HUES64 (cell line): Measurements from ENCODE around the gene IQGAP1.

Experiments used
- H3K27ac ChIP-seq: 2 replicates; pipeline ENCODE4 v1.7.0; 2013; ENCODE audit warnings: low read depth, low read length, inconsistent platforms
- H3K27me3 ChIP-seq: 2 replicates; pipeline ENCODE4 v1.6.1; 2013; ENCODE audit warnings: mild to moderate bottlenecking, low read length; ENCODE audit not compliant: insufficient read depth
- H3K36me3 ChIP-seq: 2 replicates; pipeline ENCODE4 v1.6.1; 2013; ENCODE audit warnings: mild to moderate bottlenecking, low read length; ENCODE audit not compliant: insufficient read depth
- H3K4me1 ChIP-seq: 2 replicates; pipeline ENCODE4 v1.6.1; 2013; ENCODE audit warnings: mild to moderate bottlenecking, low read length, moderate library complexity; ENCODE audit not compliant: insufficient read depth
- H3K4me3 ChIP-seq: 2 replicates; pipeline ENCODE4 v1.5.1; 2013; ENCODE audit warnings: mild to moderate bottlenecking, low read length, moderate library complexity
- H3K9ac ChIP-seq: 2 replicates; pipeline ENCODE4 v1.6.1; 2013; ENCODE audit warnings: mild to moderate bottlenecking, low read depth, low read length
- H3K9me3 ChIP-seq: 2 replicates; pipeline ENCODE4 v1.6.1; 2013; ENCODE audit warnings: low read depth, low read length; ENCODE audit not compliant: insufficient read depth
- WGBS: fragments of 150-250, 120-280 bp; methylation state at CpG from one replicate; pipeline ENCODE4 v1.1.7; 2013; ENCODE audit warnings: missing lambda C conversion rate; 5-methylcytosine and 5-hydroxymethylcytosine counted together

IQGAP1 gene

DNA sequence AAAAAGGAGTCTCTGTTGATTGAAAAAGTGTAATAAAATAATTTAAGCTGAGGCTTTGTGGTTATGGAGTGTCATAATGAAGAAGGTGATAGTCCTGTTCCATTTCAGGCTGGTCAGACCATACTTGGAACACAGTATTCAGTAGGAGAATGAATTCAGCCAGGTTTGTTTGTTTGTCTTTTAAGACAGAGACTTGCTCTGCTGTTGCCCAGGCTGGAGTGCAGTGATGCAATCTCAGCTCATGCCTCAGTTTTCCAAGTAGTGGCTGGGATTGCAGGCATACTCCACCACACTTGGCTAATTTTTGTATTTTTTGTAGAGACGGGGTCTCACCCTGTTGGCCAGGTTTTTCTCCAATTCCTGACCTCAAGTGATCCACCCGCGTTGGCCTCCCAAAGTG, 33.5 kb downstream of the IQGAP1 start:
- Histone ChIP-seq H3K27me3 (no peaks in the 10 kb centered on the region), H3K36me3 (no peaks in the 10 kb centered on the region), H3K4me3 (no peak overlapping the region), H3K9me3 (no peaks in the 10 kb centered on the region), H3K9ac (no peak overlapping the region), H3K4me1 (peaks cover 35% of the 10 kb centered on the region), H3K27ac (no peak overlapping the region)
- 90% methylated on average over 3 of the region's 3 CpGs for WGBS

DNA sequence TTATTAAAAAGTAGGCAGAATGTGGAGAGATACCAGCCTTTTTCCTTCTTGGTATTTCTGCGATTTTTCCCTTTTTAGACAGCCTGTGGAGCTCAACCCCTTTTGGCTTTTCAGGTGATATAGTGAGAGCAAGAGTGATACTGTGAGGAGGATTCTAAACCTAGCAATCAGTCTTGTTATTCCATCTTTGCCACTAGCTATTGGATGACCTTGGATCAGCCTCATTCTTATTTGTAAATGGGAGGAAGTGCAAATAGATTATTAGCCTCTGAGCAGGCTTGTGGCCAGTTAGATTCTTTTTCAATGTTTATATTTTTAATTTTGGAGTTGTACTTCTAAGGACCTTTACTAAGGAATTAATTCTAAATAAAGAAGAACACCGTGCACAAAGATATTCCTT, 34.0 kb downstream of the IQGAP1 start:
- Histone ChIP-seq H3K4me1 (peaks cover 35% of the 10 kb centered on the region), H3K4me3 (no peak overlapping the region), H3K9ac (no peak overlapping the region), H3K27ac (no peak overlapping the region), H3K27me3 (no peaks in the 10 kb centered on the region), H3K9me3 (no peaks in the 10 kb centered on the region), H3K36me3 (peaks cover 3% of the 10 kb centered on the region; the same call in 1 of the 2 replicates)
- WGBS: 100% methylated on average over 1 of the region's 2 CpGs

DNA sequence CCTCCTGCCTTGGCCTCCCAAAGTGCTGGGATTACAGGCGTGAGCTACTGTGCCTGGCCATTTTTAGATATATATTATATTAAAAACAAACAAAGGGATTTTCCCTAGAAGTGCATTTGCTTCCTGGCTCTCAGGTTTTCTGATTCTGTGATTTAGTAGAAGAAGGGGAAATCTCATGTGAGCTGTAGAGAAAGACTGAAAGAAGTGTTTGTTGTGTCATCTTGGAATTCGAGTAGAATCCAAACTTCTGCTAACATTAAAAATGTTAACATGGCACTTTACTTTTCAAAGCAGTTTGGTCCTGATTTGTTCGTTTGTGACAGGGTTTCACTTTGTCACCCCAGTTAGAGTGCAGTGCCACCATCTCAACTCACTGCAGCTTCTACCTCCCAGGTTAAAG, 34.9 kb downstream of the IQGAP1 start:
- Histone ChIP-seq H3K27me3 (no peaks in the 10 kb centered on the region), H3K9ac (no peak overlapping the region), H3K4me3 (no peak overlapping the region), H3K9me3 (no peaks in the 10 kb centered on the region), H3K4me1 (peaks cover 35% of the 10 kb centered on the region), H3K36me3 (peaks cover 6% of the 10 kb centered on the region; the same call in 1 of the 2 replicates), H3K27ac (no peak overlapping the region)
- 97% methylated on average over 2 of the region's 3 CpGs for WGBS

DNA sequence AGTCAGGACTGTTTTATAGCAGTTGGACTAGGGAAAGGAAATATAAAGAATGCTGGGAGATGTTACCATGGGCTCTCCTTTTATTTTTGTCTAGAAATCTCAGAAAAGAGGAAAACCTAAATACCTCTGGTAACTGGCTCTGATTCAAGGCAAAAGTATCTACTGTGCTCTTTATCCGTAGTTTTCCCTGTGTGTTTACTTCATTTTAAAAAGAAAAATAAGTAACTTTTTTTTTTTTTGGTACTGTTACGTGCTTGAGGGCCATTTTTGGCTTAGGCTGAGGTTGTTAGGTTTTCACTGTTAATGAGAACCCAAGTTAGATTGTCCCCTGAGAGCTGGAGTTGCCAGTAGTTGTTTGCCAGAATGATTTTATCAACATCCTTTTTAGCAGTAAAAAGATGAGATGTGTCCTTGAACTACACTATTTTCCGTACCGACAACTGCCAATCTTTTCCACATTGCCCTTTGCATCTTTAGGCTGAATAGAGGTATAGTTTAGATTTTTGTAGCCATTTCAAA, 35.8 kb downstream of the IQGAP1 start:
- Histone ChIP-seq H3K9ac (no peak overlapping the region), H3K27ac (no peak overlapping the region), H3K36me3 (peaks cover 6% of the 10 kb centered on the region; the same call in 1 of the 2 replicates), H3K27me3 (no peaks in the 10 kb centered on the region), H3K4me1 (peaks cover 29% of the 10 kb centered on the region), H3K9me3 (no peaks in the 10 kb centered on the region), H3K4me3 (no peak overlapping the region)
- WGBS: 94% methylated on average over 1 of the region's 4 CpGs

DNA sequence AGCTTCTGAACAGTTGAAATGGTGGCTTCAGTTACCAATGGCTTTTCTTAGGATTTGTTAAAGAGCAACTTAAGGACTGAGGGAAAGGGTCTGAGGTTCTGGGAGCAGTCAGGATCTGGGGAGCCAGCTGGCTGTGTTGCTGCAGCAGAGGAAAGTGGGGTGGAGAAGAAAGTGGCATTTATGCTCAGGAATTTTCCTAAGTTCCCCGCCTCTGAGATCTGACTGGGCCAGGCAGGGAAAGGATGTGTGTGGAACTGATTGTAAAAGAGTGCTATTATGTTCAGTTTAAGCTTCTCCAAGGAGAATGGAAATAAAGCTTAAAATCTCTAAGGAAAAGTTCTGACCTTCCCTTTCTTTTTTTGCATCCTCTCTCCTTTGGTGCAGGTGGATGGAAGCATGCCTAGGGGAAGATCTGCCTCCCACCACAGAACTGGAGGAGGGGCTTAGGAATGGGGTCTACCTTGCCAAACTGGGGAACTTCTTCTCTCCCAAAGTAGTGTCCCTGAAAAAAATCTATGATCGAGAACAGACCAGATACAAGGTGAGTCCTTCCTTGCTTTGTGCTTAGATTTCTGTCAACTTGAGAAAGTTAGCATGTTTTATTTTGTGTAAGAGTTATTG, 37.8 kb downstream of the IQGAP1 start:
- WGBS: 85% methylated on average over 2 of the region's 2 CpGs
- Histone ChIP-seq H3K27ac (peak overlapping the region; percentile 48; the same call in 1 of the 2 replicates), H3K36me3 (peaks cover 15% of the 10 kb centered on the region)

DNA sequence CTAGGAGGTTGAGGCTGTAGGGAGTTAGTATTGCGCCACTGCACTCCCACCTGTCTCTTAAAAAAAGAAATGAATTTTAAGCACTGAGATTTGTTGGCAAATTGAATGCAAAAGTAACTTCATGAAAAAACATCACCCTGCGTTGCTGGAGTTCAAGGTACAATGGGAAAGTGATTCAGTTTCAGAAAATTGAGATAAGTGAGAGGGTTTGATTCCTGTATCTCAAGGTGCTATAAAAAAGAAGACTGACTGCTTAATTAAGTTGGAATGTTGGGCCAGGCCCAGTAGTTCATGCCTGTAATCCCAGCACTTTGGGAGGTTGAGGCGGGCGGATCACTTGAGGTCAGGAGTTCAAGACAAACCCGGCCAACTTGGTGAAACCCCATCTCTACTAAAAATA, 39.1 kb downstream of the IQGAP1 start:
- no peaks in the 10 kb centered on the region for H3K9me3 ChIP-seq
- peaks cover 12% of the 10 kb centered on the region; the same call in 1 of the 2 replicates for H3K4me1 ChIP-seq
- no peak overlapping the region for H3K27ac ChIP-seq
- no peak overlapping the region for H3K4me3 ChIP-seq
- H3K36me3 ChIP-seq: peaks cover 17% of the 10 kb centered on the region
- H3K27me3 ChIP-seq: no peaks in the 10 kb centered on the region
- H3K9ac ChIP-seq: no peak overlapping the region
- 94% methylated on average over 5 of the region's 5 CpGs for WGBS

More for the DNA sequence above, 37.8 kb downstream of the IQGAP1 start:
- Histone ChIP-seq H3K4me3 (no peak overlapping the region), H3K4me1 (peaks cover 12% of the 10 kb centered on the region), H3K27me3 (no peaks in the 10 kb centered on the region), H3K9ac (no peak overlapping the region), H3K9me3 (no peaks in the 10 kb centered on the region)

DNA sequence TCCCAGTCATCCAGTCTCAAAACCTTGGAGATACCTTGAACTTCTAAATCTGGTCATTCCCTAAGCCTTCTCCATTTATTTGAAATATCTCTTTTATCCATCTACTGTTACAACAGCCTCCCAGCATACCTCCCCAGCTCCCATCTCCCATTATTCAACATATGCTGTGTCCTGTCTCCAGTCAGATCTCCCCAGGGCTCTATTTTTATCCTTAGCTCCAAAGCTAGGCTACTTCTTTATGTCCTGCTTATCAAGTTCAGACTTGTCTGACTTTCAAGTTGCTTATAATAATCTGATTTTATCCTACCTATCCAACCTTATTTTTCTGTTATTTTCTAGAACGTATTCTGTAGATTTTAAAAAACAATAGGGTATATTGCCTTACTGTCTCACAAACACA, 44.2 kb downstream of the IQGAP1 start:
- H3K27me3 ChIP-seq: no peaks in the 10 kb centered on the region
- H3K9me3 ChIP-seq: no peaks in the 10 kb centered on the region
- no peak overlapping the region for H3K27ac ChIP-seq
- H3K9ac ChIP-seq: no peak overlapping the region
- WGBS: no CpG with 5 or more reads among the region's 1 CpG
- peaks cover 32% of the 10 kb centered on the region for H3K36me3 ChIP-seq
- H3K4me3 ChIP-seq: no peak overlapping the region
- no peaks in the 10 kb centered on the region for H3K4me1 ChIP-seq

DNA sequence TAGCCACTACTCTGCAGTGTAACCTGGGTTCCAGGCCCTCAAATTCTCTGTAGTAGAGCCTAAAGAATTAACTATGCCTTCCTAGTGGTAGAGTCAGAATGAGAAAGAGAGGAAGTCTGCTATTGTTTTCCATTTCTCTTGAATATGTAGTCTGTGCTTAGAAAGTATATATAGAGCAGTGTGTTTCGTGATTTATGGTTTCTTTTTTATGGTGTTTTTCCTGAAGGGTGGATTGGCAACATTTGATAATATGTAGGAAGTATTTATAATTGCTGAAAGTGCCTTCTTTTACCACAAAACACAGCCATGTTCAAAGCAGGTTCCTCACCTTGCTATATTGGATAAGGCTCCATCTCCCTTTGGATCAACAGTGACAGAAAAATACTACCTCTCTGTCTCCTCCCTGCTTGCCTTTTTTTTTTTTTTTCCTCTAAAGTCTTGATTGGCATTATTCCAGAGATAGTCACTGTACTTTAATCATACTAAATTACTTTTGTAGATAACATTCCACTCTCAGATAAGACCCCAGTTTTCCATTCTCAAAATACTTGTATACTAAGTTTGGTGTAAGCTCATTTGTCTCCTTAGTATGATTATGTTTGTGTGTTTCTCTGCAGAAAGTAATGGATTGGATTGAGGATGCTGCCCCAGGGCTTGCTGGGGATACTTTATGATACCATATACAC, 47.8 kb downstream of the IQGAP1 start:
- Histone ChIP-seq H3K4me3 (no peak overlapping the region), H3K9me3 (no peaks in the 10 kb centered on the region), H3K36me3 (peaks cover 38% of the 10 kb centered on the region), H3K4me1 (no peaks in the 10 kb centered on the region), H3K27me3 (no peaks in the 10 kb centered on the region), H3K27ac (no peak overlapping the region), H3K9ac (no peak overlapping the region)
- 90% methylated on average over 1 of the region's 1 CpG for WGBS

DNA sequence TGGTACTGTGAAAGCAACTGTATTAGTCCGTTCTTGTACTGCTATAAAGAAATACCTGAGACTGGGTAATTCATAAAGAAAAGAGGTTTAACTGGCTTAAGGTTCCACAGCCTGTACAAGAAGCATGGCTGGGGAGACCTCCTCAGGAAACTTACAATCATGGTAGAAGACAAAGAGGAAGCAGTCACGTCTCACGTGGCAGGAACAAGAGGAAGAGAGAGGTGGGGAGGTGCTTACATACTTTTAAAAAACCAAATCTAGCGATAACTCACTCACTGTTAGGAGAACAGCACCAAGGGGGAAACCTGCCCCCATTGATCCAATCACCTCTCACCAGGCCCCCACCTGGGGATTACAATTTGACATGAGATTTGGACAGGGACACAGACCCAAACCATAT, 48.9 kb downstream of the IQGAP1 start:
- 97% methylated on average over 4 of the region's 4 CpGs for WGBS
- Histone ChIP-seq H3K9me3 (no peaks in the 10 kb centered on the region), H3K4me1 (no peaks in the 10 kb centered on the region), H3K4me3 (no peak overlapping the region), H3K27me3 (no peaks in the 10 kb centered on the region), H3K9ac (no peak overlapping the region), H3K27ac (no peak overlapping the region), H3K36me3 (peaks cover 46% of the 10 kb centered on the region)

DNA sequence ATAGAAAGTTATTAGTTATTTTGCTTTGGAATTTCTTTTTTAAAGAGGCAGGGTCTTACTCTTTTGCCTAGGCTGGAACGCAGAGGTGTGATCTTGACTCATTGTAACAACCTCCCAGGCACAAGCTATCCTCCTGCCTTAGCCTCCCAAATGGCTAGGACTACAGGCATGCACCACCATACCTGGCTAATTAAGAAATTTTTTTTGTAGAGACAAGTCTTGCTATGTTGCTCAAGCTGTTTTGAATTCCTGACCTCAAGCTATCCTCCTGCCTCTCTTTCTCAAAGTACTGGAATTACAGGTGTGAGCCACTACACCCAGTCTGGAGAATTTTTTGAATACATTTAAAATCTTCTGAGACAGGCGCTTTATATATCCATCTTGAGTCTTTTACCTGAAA, 49.5 kb downstream of the IQGAP1 start:
- Histone ChIP-seq H3K36me3 (peaks cover 52% of the 10 kb centered on the region), H3K9ac (no peak overlapping the region), H3K9me3 (no peaks in the 10 kb centered on the region), H3K4me3 (no peak overlapping the region), H3K27ac (no peak overlapping the region), H3K4me1 (no peaks in the 10 kb centered on the region), H3K27me3 (no peaks in the 10 kb centered on the region)
- WGBS: 95% methylated on average over 2 of the region's 2 CpGs

DNA sequence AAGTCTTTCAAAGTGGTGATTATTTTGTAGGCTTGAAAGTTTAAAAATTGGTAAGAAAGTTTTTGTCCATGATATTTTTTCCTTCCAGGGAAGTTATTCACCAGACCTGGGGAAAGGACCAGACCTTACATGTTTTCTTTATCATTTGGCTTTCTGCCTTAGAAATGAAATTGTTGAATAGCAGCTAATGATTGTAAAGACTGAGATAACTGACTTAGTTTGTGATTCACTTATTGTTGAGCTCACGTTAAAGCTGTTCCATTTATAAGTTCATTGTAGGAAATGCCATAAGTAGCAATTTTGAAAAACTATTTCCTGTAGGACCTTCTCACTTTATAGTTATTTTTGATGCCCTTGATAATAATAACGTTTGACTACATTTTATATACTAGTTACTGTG, 51.9 kb downstream of the IQGAP1 start:
- no peak overlapping the region for H3K9ac ChIP-seq
- no peaks in the 10 kb centered on the region for H3K4me1 ChIP-seq
- no peak overlapping the region for H3K27ac ChIP-seq
- no peaks in the 10 kb centered on the region for H3K27me3 ChIP-seq
- WGBS: 100% methylated on average over 1 of the region's 2 CpGs
- H3K9me3 ChIP-seq: no peaks in the 10 kb centered on the region
- peaks cover 57% of the 10 kb centered on the region for H3K36me3 ChIP-seq
- no peak overlapping the region for H3K4me3 ChIP-seq
